Measurements from ENCODE around the gene JDP2. TPM values are rescaled to one million over a fixed set of nuclear protein-coding genes. Genes with fewer than 3 reads are reported as not detected.

The JDP2 gene
- total RNA-seq, 1 experiment from 2014 or later, result 23.3 TPM

DNA sequence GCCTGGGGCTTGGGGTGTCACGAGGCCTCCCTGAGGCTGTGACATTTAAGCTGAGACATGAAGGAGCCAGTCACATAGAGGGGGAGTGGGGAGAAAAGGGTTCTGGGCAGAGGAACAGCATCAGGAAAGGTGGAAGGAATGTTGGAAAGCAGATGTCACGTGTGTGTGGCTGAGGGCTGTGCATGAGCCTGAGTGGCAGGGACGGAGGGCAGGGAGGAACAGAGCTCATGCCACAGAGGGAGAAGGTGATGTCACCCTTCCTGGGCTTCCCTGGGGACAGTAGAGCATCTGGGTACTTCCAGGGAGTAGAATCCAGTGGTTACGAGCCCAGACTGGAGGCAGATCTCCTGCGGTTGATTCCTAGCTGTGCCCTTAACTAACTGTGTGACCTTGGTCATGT is 32.0 kb upstream of the JDP2 start:
- Mint-ChIP-seq H3K27me3 (ENCODE audit: low read depth) (peaks cover 6% of the 10 kb centered on the region; the same call in 1 of the 2 replicates), H3K9me3 (peaks cover 23% of the 10 kb centered on the region), H3K4me3 (no peak overlapping the region), H3K36me3 (peaks cover 6% of the 10 kb centered on the region), H3K27ac (no peak overlapping the region), H3K4me1 (peaks cover 22% of the 10 kb centered on the region)
- TF ChIP-seq ELF4 (CRISPR knock-in tag; IDR thresholded peaks at IDR 0.05; ENCODE audit: low read depth) (no peak), TEAD1 (CRISPR knock-in tag; IDR thresholded peaks at IDR 0.05) (no peak), NFE2L1 (CRISPR knock-in tag; IDR thresholded peaks at IDR 0.05) (no peak), ZNF263 (CRISPR knock-in tag; IDR thresholded peaks at IDR 0.05; ENCODE audit: low read depth) (no peak), JUN (CRISPR knock-in tag; IDR thresholded peaks at IDR 0.05) (no peak), ESRRA (CRISPR knock-in tag; IDR thresholded peaks at IDR 0.05; ENCODE audit: borderline replicate concordance) (no peak), TEAD4 (CRISPR knock-in tag; IDR thresholded peaks at IDR 0.05) (no peak)
- TF ChIP-seq, protein P1, sequence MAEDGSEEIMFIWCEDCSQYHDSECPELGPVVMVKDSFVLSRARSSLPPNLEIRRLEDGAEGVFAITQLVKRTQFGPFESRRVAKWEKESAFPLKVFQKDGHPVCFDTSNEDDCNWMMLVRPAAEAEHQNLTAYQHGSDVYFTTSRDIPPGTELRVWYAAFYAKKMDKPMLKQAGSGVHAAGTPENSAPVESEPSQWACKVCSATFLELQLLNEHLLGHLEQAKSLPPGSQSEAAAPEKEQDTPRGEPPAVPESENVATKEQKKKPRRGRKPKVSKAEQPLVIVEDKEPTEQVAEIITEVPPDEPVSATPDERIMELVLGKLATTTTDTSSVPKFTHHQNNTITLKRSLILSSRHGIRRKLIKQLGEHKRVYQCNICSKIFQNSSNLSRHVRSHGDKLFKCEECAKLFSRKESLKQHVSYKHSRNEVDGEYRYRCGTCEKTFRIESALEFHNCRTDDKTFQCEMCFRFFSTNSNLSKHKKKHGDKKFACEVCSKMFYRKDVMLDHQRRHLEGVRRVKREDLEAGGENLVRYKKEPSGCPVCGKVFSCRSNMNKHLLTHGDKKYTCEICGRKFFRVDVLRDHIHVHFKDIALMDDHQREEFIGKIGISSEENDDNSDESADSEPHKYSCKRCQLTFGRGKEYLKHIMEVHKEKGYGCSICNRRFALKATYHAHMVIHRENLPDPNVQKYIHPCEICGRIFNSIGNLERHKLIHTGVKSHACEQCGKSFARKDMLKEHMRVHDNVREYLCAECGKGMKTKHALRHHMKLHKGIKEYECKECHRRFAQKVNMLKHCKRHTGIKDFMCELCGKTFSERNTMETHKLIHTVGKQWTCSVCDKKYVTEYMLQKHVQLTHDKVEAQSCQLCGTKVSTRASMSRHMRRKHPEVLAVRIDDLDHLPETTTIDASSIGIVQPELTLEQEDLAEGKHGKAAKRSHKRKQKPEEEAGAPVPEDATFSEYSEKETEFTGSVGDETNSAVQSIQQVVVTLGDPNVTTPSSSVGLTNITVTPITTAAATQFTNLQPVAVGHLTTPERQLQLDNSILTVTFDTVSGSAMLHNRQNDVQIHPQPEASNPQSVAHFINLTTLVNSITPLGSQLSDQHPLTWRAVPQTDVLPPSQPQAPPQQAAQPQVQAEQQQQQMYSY (CRISPR knock-in tag; IDR thresholded peaks at IDR 0.05), result no peak
- TF ChIP-seq, protein P2, sequence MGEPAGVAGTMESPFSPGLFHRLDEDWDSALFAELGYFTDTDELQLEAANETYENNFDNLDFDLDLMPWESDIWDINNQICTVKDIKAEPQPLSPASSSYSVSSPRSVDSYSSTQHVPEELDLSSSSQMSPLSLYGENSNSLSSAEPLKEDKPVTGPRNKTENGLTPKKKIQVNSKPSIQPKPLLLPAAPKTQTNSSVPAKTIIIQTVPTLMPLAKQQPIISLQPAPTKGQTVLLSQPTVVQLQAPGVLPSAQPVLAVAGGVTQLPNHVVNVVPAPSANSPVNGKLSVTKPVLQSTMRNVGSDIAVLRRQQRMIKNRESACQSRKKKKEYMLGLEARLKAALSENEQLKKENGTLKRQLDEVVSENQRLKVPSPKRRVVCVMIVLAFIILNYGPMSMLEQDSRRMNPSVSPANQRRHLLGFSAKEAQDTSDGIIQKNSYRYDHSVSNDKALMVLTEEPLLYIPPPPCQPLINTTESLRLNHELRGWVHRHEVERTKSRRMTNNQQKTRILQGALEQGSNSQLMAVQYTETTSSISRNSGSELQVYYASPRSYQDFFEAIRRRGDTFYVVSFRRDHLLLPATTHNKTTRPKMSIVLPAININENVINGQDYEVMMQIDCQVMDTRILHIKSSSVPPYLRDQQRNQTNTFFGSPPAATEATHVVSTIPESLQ (CRISPR knock-in tag; IDR thresholded peaks at IDR 0.05), result no peak
- POLR2A ChIA-PET, result no interaction called here
- CTCF ChIA-PET, result interaction anchor here (1.7 kb wide), 1 partner anchor 58 kb away, joined by 4 read pairs; no protein-coding TSS in a partner anchor
- DNase-seq (ENCODE audit: low spot score) (no peak), ATAC-seq (no peak)

DNA sequence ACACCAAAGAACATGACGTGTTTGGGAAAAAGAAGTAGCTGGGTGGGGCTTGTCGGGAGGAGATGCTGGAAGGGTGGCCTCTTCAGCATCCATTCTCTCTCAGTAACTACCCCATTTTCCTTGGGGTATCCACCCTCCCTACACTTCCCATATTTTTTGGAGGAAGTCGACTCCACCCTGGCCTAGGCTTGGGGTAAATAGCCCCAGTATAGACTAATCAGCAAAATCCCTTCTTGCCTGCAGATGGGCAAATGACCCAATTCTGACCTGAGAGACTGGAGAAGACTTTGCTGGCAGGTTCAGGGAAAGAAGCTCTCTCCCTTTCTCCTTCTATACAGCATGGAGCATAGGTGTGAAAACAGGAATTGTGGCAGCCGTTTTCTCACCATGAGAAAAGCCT is 28.5 kb upstream of the JDP2 start:
- CTCF ChIA-PET, result no interaction called here
- Mint-ChIP-seq H3K27me3 (ENCODE audit: low read depth) (peaks cover 6% of the 10 kb centered on the region; the same call in 1 of the 2 replicates), H3K4me3 (no peak overlapping the region), H3K36me3 (peaks cover 6% of the 10 kb centered on the region), H3K27ac (no peak overlapping the region), H3K4me1 (peaks cover 20% of the 10 kb centered on the region), H3K9me3 (peaks cover 26% of the 10 kb centered on the region)
- TF ChIP-seq HMGA2 (CRISPR knock-in tag; IDR thresholded peaks at IDR 0.05), result no peak
- TF ChIP-seq GABPB1 (CRISPR knock-in tag; IDR thresholded peaks at IDR 0.05), result no peak
- TF ChIP-seq FOXJ3 (CRISPR knock-in tag; IDR thresholded peaks at IDR 0.05; ENCODE audit: borderline replicate concordance), result no peak
- TF ChIP-seq ZBTB21 (CRISPR knock-in tag; IDR thresholded peaks at IDR 0.05; ENCODE audit: borderline replicate concordance), result no peak
- TF ChIP-seq, protein P3, sequence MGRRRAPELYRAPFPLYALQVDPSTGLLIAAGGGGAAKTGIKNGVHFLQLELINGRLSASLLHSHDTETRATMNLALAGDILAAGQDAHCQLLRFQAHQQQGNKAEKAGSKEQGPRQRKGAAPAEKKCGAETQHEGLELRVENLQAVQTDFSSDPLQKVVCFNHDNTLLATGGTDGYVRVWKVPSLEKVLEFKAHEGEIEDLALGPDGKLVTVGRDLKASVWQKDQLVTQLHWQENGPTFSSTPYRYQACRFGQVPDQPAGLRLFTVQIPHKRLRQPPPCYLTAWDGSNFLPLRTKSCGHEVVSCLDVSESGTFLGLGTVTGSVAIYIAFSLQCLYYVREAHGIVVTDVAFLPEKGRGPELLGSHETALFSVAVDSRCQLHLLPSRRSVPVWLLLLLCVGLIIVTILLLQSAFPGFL (CRISPR knock-in tag; IDR thresholded peaks at IDR 0.05; ENCODE audit: borderline replicate concordance), result no peak
- TF ChIP-seq JAZF1 (CRISPR knock-in tag; IDR thresholded peaks at IDR 0.05), result no peak
- TF ChIP-seq, protein P4, sequence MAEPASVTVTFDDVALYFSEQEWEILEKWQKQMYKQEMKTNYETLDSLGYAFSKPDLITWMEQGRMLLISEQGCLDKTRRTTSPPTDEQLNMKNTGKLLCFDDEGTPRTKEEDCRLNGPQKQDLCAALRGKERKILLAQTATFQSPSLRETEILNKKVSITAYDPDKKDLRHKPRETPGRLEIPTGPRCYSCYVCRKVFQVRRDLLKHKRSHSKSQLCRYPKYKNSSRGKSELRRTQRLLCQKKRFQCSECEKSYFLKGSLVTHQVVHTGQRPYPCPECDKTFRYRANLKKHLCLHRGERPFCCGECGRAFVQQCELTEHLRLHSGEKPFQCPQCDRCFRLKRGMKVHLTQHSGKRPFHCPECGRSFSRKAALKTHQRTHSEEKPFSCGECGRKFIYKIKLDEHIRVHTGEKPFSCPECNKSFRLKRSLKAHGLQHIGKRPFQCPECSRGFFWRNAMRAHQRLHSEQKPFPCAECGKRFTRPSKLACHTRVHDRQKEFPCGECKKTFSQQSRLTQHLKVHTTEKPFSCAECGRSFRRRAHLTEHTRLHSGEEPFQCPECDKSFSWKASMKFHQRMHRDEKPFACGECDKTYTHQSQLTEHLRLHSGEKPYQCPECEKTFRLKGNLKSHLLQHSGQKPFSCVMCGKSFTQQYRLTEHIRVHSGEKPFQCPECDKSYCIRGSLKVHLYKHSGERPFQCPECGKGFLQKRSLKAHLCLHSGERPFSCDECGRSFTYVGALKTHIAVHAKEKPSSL (CRISPR knock-in tag; conservative IDR thresholded peaks at IDR 0.05), result no peak
- TF ChIP-seq ATF1 (CRISPR knock-in tag; IDR thresholded peaks at IDR 0.05), result no peak
- no peak for TF ChIP-seq ZNF423 (CRISPR knock-in tag; IDR thresholded peaks at IDR 0.05)
- no peak for TF ChIP-seq KAT7 (CRISPR knock-in tag; IDR thresholded peaks at IDR 0.05; ENCODE audit: borderline replicate concordance)
- no peak for TF ChIP-seq NR2C2 (CRISPR knock-in tag; IDR thresholded peaks at IDR 0.05)
- no peak for TF ChIP-seq CBFB (CRISPR knock-in tag; IDR thresholded peaks at IDR 0.05; ENCODE audit: low read depth)
- TF ChIP-seq, protein P5, sequence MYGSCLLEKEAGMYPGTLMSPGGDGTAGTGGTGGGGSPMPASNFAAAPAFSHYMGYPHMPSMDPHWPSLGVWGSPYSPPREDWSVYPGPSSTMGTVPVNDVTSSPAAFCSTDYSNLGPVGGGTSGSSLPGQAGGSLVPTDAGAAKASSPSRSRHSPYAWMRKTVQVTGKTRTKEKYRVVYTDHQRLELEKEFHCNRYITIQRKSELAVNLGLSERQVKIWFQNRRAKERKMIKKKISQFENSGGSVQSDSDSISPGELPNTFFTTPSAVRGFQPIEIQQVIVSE (CRISPR knock-in tag; IDR thresholded peaks at IDR 0.05; ENCODE audit: borderline replicate concordance), result no peak
- TF ChIP-seq, protein P6, sequence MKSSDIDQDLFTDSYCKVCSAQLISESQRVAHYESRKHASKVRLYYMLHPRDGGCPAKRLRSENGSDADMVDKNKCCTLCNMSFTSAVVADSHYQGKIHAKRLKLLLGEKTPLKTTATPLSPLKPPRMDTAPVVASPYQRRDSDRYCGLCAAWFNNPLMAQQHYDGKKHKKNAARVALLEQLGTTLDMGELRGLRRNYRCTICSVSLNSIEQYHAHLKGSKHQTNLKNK (CRISPR knock-in tag; IDR thresholded peaks at IDR 0.05), result no peak
- no peak for TF ChIP-seq ZNF121 (CRISPR knock-in tag; IDR thresholded peaks at IDR 0.05)
- TF ChIP-seq, protein P7, sequence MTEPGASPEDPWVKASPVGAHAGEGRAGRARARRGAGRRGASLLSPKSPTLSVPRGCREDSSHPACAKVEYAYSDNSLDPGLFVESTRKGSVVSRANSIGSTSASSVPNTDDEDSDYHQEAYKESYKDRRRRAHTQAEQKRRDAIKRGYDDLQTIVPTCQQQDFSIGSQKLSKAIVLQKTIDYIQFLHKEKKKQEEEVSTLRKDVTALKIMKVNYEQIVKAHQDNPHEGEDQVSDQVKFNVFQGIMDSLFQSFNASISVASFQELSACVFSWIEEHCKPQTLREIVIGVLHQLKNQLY (CRISPR knock-in tag; IDR thresholded peaks at IDR 0.05), result no peak
- TF ChIP-seq NR1H2 (CRISPR knock-in tag; IDR thresholded peaks at IDR 0.05), result no peak
- ATAC-seq (no peak), DNase-seq (ENCODE audit: low spot score) (no peak)
- POLR2A ChIA-PET, result no interaction called here
